ENCODE data around the gene ARHGAP15.

DNA sequence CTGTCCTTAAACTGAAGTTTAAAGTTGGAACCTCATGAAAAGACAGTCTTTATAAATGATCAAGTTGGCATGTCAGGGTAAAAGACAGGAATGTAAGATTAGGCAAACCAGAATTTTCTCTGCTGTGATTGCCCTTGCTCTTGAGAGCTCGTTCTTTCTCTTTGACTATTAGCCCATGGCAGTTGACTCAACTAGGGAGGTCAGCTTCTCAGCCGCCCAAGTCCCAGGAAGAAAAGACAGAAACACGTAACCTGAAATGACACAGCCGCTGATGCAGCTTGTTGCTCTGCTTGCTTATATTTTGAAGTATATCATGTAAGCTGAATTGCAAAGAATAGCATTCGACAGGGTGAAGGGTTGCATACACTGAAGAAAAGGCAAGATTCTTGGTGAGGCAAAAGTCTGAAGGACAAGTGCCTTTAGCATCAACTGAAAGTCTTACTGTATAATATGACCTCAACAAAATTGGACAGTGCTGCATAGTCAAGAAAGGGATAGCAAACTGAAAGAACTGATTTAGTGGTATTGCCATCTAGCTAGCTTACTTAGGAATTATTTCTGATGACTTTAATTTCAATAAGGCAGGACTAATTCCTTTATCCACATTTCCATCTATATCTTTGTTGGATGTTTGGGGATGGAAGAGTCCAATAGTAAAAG is 54.7 kb downstream of the ARHGAP15 start:
- TF ChIP-seq POLR2AphosphoS5 (IDR thresholded peaks at IDR 0.05): no peak
- TF ChIP-seq, protein P1, sequence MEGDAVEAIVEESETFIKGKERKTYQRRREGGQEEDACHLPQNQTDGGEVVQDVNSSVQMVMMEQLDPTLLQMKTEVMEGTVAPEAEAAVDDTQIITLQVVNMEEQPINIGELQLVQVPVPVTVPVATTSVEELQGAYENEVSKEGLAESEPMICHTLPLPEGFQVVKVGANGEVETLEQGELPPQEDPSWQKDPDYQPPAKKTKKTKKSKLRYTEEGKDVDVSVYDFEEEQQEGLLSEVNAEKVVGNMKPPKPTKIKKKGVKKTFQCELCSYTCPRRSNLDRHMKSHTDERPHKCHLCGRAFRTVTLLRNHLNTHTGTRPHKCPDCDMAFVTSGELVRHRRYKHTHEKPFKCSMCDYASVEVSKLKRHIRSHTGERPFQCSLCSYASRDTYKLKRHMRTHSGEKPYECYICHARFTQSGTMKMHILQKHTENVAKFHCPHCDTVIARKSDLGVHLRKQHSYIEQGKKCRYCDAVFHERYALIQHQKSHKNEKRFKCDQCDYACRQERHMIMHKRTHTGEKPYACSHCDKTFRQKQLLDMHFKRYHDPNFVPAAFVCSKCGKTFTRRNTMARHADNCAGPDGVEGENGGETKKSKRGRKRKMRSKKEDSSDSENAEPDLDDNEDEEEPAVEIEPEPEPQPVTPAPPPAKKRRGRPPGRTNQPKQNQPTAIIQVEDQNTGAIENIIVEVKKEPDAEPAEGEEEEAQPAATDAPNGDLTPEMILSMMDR (IDR thresholded peaks at IDR 0.05): no peak

Measured in suprapubic skin (tissue), 3 donors.